Stimulated activated CD8-positive, alpha-beta memory T cell treated with anti-CD3 and anti-CD28 coated beads, Interleukin-4, amount 100 ng/mL, for 48 hours (primary cell): ENCODE data around the gene GUCA1A.
"Not testable (repeated sequence)": the region's sequence is repeated elsewhere in the genome, so short reads cannot be mapped to it uniquely, and the experiment has no call there.

Source experiments
- DNase-seq: peaks from one replicate; pipeline ENCODE4 v3.0.0-alpha.2; 2020

The GUCA1A gene

GRCh38 chr6:42211726-42212125, 38.6 kb downstream of the GUCA1A start:
- no peak for DNase-seq

GRCh38 chr6:42212442-42212841, 39.3 kb downstream of the GUCA1A start:
- DNase-seq: no peak

GRCh38 chr6:42216495-42216894, 43.3 kb downstream of the GUCA1A start:
- DNase-seq: not testable (repeated sequence)

GRCh38 chr6:42217157-42217518, 44.0 kb downstream of the GUCA1A start:
- no peak for DNase-seq

GRCh38 chr6:42217519-42218367, 44.6 kb downstream of the GUCA1A start, which contains the start of gene MRPS10:
TSS of gene MRPS10 (minus strand) at chr6:42217861. CDS start at chr6:42217849, 12 bp downstream.
- peak; percentile 90 for DNase-seq

GRCh38 chr6:42220807-42221206, 47.6 kb downstream of the GUCA1A start:
- DNase-seq: no peak

- DNase-seq: no peak
Observed at GRCh38 chr6:42221546-42221945, 48.4 kb downstream of the GUCA1A start.

GRCh38 chr6:42222448-42222847, 49.3 kb downstream of the GUCA1A start:
- no peak for DNase-seq

- DNase-seq: no peak
Observed at GRCh38 chr6:42224222-42225028, 51.3 kb downstream of the GUCA1A start.

- no peak for DNase-seq
Observed at GRCh38 chr6:42225029-42225339, 51.8 kb downstream of the GUCA1A start.

GRCh38 chr6:42225419-42225818, 52.3 kb downstream of the GUCA1A start:
- DNase-seq: no peak

- no peak for DNase-seq
Observed at GRCh38 chr6:42226161-42226611, 53.0 kb downstream of the GUCA1A start.

- no peak for DNase-seq
Observed at GRCh38 chr6:42226645-42227143, 53.5 kb downstream of the GUCA1A start.

GRCh38 chr6:42227173-42227850, 54.1 kb downstream of the GUCA1A start:
- DNase-seq: no peak

GRCh38 chr6:42228305-42228704, 55.1 kb downstream of the GUCA1A start:
- no peak for DNase-seq
